Duodenal mucosa (tissue), 2 donors: ENCODE measurements around the gene PLXNA2.

Source experiments
- H3K27ac ChIP-seq: one replicate; pipeline ENCODE4 v1.7.0; 2013; ENCODE audit warnings: low read depth, low read length
- H3K27me3 ChIP-seq, 2 donors: one replicate each; pipeline ENCODE4 v1.7.0; 2013; ENCODE audit warnings: low read length in 2 of 2, control low read depth in 1 of 2; ENCODE audit not compliant: insufficient read depth in 2 of 2, control insufficient read depth in 1 of 2
- H3K36me3 ChIP-seq, 2 donors: one replicate each; pipeline ENCODE4 v1.7.0; 2013; ENCODE audit warnings: low read length in 2 of 2, control low read depth in 1 of 2; ENCODE audit not compliant: insufficient read depth in 2 of 2, control insufficient read depth in 1 of 2
- H3K4me1 ChIP-seq, 2 donors: one replicate each; pipeline ENCODE4 v1.7.0; 2013; ENCODE audit warnings: low read length in 2 of 2, control low read depth in 1 of 2; ENCODE audit not compliant: insufficient read depth in 2 of 2, control insufficient read depth in 1 of 2
- H3K4me3 ChIP-seq, 2 donors: one replicate each; pipeline ENCODE4 v1.7.0; 2013; ENCODE audit warnings: low read length in 2 of 2, low read depth in 1 of 2
- H3K9ac ChIP-seq, 2 donors: one replicate each; pipeline ENCODE4 v1.7.0; 2013; ENCODE audit warnings: low read length in 2 of 2, low read depth in 1 of 2
- H3K9me3 ChIP-seq, 2 donors: one replicate each; pipeline ENCODE4 v1.7.0; 2013; ENCODE audit warnings: low read length in 2 of 2, control low read depth in 1 of 2; ENCODE audit not compliant: control insufficient read depth in 1 of 2

Gene PLXNA2

GRCh38 chr1:208252836-208253576 is 8.8 kb upstream of the PLXNA2 start:
- Histone ChIP-seq H3K9ac (no peak overlapping the region), H3K9me3 (no peaks in the 10 kb centered on the region), H3K27me3 (no peaks in the 10 kb centered on the region), H3K27ac (no peak overlapping the region), H3K4me1 (peaks cover 12 to 14% of the 10 kb centered on the region in 2 donors), H3K36me3 (no peaks in the 10 kb centered on the region), H3K4me3 (no peak overlapping the region)

- no peak overlapping the region for H3K9ac ChIP-seq
- H3K9me3 ChIP-seq, result no peaks in the 10 kb centered on the region
- H3K4me1 ChIP-seq, result peaks cover 12 to 14% of the 10 kb centered on the region in 2 donors
- no peaks in the 10 kb centered on the region for H3K36me3 ChIP-seq
- no peak overlapping the region for H3K27ac ChIP-seq
- H3K27me3 ChIP-seq, result no peaks in the 10 kb centered on the region
- H3K4me3 ChIP-seq, result no peak overlapping the region
These were observed 8.0 kb upstream of the PLXNA2 start for GRCh38 chr1:208251911-208252835.

GRCh38 chr1:208251015-208251414 is 6.8 kb upstream of the PLXNA2 start:
- Histone ChIP-seq H3K9me3 (no peaks in the 10 kb centered on the region), H3K27ac (no peak overlapping the region), H3K4me1 (peaks cover 12 to 14% of the 10 kb centered on the region in 2 donors), H3K4me3 (no peak overlapping the region), H3K9ac (no peak overlapping the region), H3K36me3 (no peaks in the 10 kb centered on the region), H3K27me3 (no peaks in the 10 kb centered on the region)

- H3K9me3 ChIP-seq, result no peaks in the 10 kb centered on the region
- H3K27ac ChIP-seq, result no peak overlapping the region
- H3K4me3 ChIP-seq, result no peak overlapping the region
- no peak overlapping the region for H3K9ac ChIP-seq
- peaks cover 12 to 14% of the 10 kb centered on the region in 2 donors for H3K4me1 ChIP-seq
- no peaks in the 10 kb centered on the region for H3K36me3 ChIP-seq
- no peaks in the 10 kb centered on the region for H3K27me3 ChIP-seq
These were observed 6.4 kb upstream of the PLXNA2 start for GRCh38 chr1:208250613-208251012.

- Histone ChIP-seq H3K4me3 (no peak overlapping the region), H3K9ac (no peak overlapping the region), H3K36me3 (no peaks in the 10 kb centered on the region), H3K4me1 (peaks cover 19 to 20% of the 10 kb centered on the region in 2 donors), H3K27me3 (no peaks in the 10 kb centered on the region), H3K9me3 (no peaks in the 10 kb centered on the region), H3K27ac (no peak overlapping the region)
These were observed 5.0 kb upstream of the PLXNA2 start for GRCh38 chr1:208248991-208249696.

GRCh38 chr1:208248307-208248801 is 4.2 kb upstream of the PLXNA2 start:
- H3K4me1 ChIP-seq, result peaks cover 19 to 20% of the 10 kb centered on the region in 2 donors
- no peaks in the 10 kb centered on the region for H3K27me3 ChIP-seq
- H3K36me3 ChIP-seq, result no peaks in the 10 kb centered on the region
- no peak overlapping the region for H3K27ac ChIP-seq
- H3K4me3 ChIP-seq, result no peak overlapping the region
- no peaks in the 10 kb centered on the region for H3K9me3 ChIP-seq
- H3K9ac ChIP-seq, result no peak overlapping the region

- Histone ChIP-seq H3K4me1 (peaks cover 19 to 21% of the 10 kb centered on the region in 2 donors), H3K27ac (no peak overlapping the region), H3K4me3 (no peak overlapping the region), H3K9me3 (no peaks in the 10 kb centered on the region), H3K9ac (no peak overlapping the region), H3K36me3 (no peaks in the 10 kb centered on the region), H3K27me3 (no peaks in the 10 kb centered on the region)
These were observed 3.5 kb upstream of the PLXNA2 start for GRCh38 chr1:208247696-208248095.

- Histone ChIP-seq H3K36me3 (no peaks in the 10 kb centered on the region), H3K27me3 (no peaks in the 10 kb centered on the region), H3K9ac (peak overlapping the region; percentile 54 to 82), H3K4me3 (peak overlapping the region; percentile 79 to 86), H3K27ac (no peak overlapping the region), H3K4me1 (peaks cover 24 to 28% of the 10 kb centered on the region in 2 donors), H3K9me3 (no peaks in the 10 kb centered on the region)
These were observed 1.1 kb upstream of the PLXNA2 start for GRCh38 chr1:208245185-208245705.

GRCh38 chr1:208243527-208243966 is 637 bp downstream of the PLXNA2 start:
- H3K4me1 ChIP-seq, result peaks cover 37 to 41% of the 10 kb centered on the region in 2 donors
- H3K9me3 ChIP-seq, result no peaks in the 10 kb centered on the region
- peak overlapping the region; percentile 68 to 88 for H3K9ac ChIP-seq
- peak overlapping the region; percentile 86 to 89 for H3K4me3 ChIP-seq
- H3K27me3 ChIP-seq, result no peaks in the 10 kb centered on the region
- peak overlapping the region; percentile 78 for H3K27ac ChIP-seq
- no peaks in the 10 kb centered on the region for H3K36me3 ChIP-seq
